Fibroblast of lung (primary cell): ENCODE results near the gene AKAP7. TPM values are rescaled to one million over a fixed set of nuclear protein-coding genes. Genes with fewer than 3 reads are reported as not detected.
A peak's percentile ranks its signal among the peaks of the same experiment; 100 is the strongest.

Experiments
- DNase-seq, 2 donors: peaks; one replicate each; pipeline versions ENCODE4 v3.0.0 to v3.0.0-alpha.2; 2010; ENCODE audit warnings: low read depth in 2 of 2
- H2AFZ ChIP-seq: 2 replicates; pipeline ENCODE4 v1.5.1; 2012; ENCODE audit warnings: low read length, control low read depth, inconsistent platforms
- H3K27ac ChIP-seq: 2 replicates; pipeline ENCODE4 v1.5.1; 2011; ENCODE audit warnings: low read length, control low read depth; ENCODE audit not compliant: insufficient read depth
- H3K27me3 ChIP-seq: 2 replicates; pipeline ENCODE4 v1.5.1; 2011; ENCODE audit warnings: mild to moderate bottlenecking, low read length; ENCODE audit not compliant: control insufficient read depth, insufficient read depth
- H3K36me3 ChIP-seq: 2 replicates; pipeline ENCODE4 v1.5.1; 2011; ENCODE audit warnings: low read length; ENCODE audit not compliant: control insufficient read depth, insufficient read depth
- H3K4me1 ChIP-seq: 2 replicates; pipeline ENCODE4 v1.5.1; 2011; ENCODE audit warnings: low read length; ENCODE audit not compliant: control insufficient read depth, insufficient read depth; ENCODE audit errors: extremely low read depth
- H3K4me2 ChIP-seq: 2 replicates; pipeline ENCODE4 v1.5.1; 2011; ENCODE audit warnings: low read length, control low read depth; ENCODE audit not compliant: insufficient read depth; ENCODE audit errors: extremely low read depth
- H3K4me3 ChIP-seq, 4 experiments: fragments of 200-600 bp in 1 of 4; sonication (generic) in 1 of 4; replicated peaks in 1 of 4; 2 replicates each; pipeline ENCODE4 v1.5.1; 2011 to 2016; ENCODE audit warnings: low read length in 4 of 4, low read depth in 3 of 4, mild to moderate bottlenecking in 3 of 4, control low read depth in 2 of 4, inconsistent platforms in 1 of 4, mixed read lengths in 1 of 4; ENCODE audit not compliant: insufficient read depth in 1 of 4; ENCODE audit errors: control extremely low read depth in 1 of 4
- H3K79me2 ChIP-seq: 2 replicates; pipeline ENCODE4 v1.5.1; 2012; ENCODE audit warnings: mild to moderate bottlenecking, low read length, inconsistent platforms; ENCODE audit not compliant: control insufficient read depth, insufficient read depth
- H3K9ac ChIP-seq: 2 replicates; pipeline ENCODE4 v1.5.1; 2011; ENCODE audit warnings: mild to moderate bottlenecking, low read length, control low read depth; ENCODE audit not compliant: insufficient read depth
- H3K9me3 ChIP-seq: 2 replicates; pipeline ENCODE4 v1.5.1; 2012; ENCODE audit warnings: low read depth, low read length; ENCODE audit not compliant: control insufficient read depth, insufficient read depth
- H4K20me1 ChIP-seq: 2 replicates; pipeline ENCODE4 v1.5.1; 2011; ENCODE audit warnings: low read length; ENCODE audit not compliant: control insufficient read depth, insufficient read depth; ENCODE audit errors: extremely low read depth
- EZH2 ChIP-seq: IDR thresholded peaks from 2 replicates; pipeline ENCODE4 v1.5.1; 2012; ENCODE audit warnings: low read length, control low read depth, mild to moderate bottlenecking; ENCODE audit errors: missing control alignments
- polyA plus RNA-seq, 2 donors: library from polyadenylated mRNA; depleted of rRNA in 1 of 2; stranded (reverse) in 1 of 2; unstranded in 1 of 2; fragments of >200 nt; gene quantifications; 2 replicates each; pipeline ENCODE4 v1.2.1, GENCODE V29; 2011 to 2012; ENCODE audit warnings: missing spikeins in 1 of 2
- total RNA-seq: library from RNA; depleted of rRNA; stranded (reverse); fragments of >200 nt; gene quantifications from 2 replicates; pipeline ENCODE4 v1.2.1, GENCODE V29; 2014
- TF ChIP-seq, protein P1 (sequence below), 2 donors: IDR thresholded peaks in 1 of 2; conservative IDR thresholded peaks in 1 of 2; 1 replicate in 1 of 2; 2 replicates in 1 of 2; pipeline ENCODE4 v1.5.1; 2011 to 2012; ENCODE audit warnings: low read length in 2 of 2, control low read depth in 1 of 2, inconsistent platforms in 1 of 2, low read depth in 1 of 2, mild to moderate bottlenecking in 1 of 2

AKAP7 gene
- total and polyA plus RNA-seq, 2 donors (not counting 1 experiment from before 2014, with no cell fraction given), result 3.1 to 5.8 TPM

DNA sequence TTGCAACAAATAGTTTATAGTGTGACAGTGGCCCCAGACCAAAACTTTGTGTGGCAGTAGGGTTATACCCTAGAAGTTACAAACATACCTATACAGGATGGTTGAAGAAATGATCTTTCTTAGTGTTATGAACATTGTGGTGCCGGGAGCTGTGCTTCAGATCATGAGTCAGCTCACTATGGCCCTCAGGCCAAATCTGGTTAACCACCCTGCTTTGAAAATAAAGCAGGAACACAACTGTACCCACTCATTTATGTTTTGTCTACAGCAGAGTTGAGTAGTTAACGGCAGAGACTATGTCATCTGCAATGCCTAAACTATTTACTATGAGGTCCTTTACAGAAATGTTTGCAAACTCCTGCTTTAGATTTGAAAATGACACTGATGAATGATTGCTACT is 24.3 kb downstream of the AKAP7 start:
- H3K9me3 ChIP-seq, result no peaks in the 10 kb centered on the region
- no peak for TF ChIP-seq EZH2
- TF ChIP-seq, protein P1, sequence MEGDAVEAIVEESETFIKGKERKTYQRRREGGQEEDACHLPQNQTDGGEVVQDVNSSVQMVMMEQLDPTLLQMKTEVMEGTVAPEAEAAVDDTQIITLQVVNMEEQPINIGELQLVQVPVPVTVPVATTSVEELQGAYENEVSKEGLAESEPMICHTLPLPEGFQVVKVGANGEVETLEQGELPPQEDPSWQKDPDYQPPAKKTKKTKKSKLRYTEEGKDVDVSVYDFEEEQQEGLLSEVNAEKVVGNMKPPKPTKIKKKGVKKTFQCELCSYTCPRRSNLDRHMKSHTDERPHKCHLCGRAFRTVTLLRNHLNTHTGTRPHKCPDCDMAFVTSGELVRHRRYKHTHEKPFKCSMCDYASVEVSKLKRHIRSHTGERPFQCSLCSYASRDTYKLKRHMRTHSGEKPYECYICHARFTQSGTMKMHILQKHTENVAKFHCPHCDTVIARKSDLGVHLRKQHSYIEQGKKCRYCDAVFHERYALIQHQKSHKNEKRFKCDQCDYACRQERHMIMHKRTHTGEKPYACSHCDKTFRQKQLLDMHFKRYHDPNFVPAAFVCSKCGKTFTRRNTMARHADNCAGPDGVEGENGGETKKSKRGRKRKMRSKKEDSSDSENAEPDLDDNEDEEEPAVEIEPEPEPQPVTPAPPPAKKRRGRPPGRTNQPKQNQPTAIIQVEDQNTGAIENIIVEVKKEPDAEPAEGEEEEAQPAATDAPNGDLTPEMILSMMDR (conservative IDR thresholded peaks at IDR 0.05 in 1 of 2, IDR thresholded peaks at IDR 0.05 in 1 of 2; ENCODE audit: low read depth in 1 of 2, low read length in 2 of 2), result no peak
- H3K36me3 ChIP-seq, result no peaks in the 10 kb centered on the region
- H3K9ac ChIP-seq, result no peak overlapping the region
- H3K27me3 ChIP-seq, result no peaks in the 10 kb centered on the region
- H3K27ac ChIP-seq, result no peak overlapping the region
- no peaks in the 10 kb centered on the region for H3K4me1 ChIP-seq
- DNase-seq, result peak; percentile 56 to 87
- H2AFZ ChIP-seq, result no peak overlapping the region
- H3K79me2 ChIP-seq, result no peaks in the 10 kb centered on the region
- no peak overlapping the region for H3K4me2 ChIP-seq
- no peaks in the 10 kb centered on the region for H4K20me1 ChIP-seq
- no peak overlapping the region for H3K4me3 ChIP-seq

DNA sequence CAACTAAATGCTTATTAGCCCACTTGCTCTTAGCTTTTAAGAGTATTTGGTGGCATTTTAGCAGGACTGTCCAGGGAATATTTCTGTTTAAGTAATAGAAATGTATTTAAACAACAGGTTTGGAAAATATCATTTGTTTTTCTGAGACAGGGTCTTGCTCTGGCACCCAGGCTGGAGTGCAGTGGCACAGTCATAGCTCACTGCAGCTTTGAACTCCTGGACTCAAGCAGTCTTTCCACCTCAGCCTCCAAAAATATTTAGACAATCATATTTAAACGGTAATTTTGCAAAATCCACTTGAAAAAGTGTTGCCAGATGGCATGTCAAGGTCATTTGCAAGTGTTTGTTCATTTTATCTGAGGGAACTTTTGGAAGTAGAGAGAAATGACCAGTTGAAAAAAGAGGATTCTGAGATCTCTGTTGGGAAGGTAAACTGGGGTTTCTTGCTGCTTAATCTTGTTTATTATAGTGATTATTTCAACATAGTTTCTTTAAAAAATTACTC is 25.0 kb downstream of the AKAP7 start:
- Histone ChIP-seq H3K79me2 (no peaks in the 10 kb centered on the region), H3K9me3 (no peaks in the 10 kb centered on the region), H3K36me3 (no peaks in the 10 kb centered on the region), H3K27me3 (no peaks in the 10 kb centered on the region), H4K20me1 (no peaks in the 10 kb centered on the region), H2AFZ (no peak overlapping the region), H3K27ac (no peak overlapping the region), H3K4me3 (no peak overlapping the region), H3K4me1 (no peaks in the 10 kb centered on the region), H3K4me2 (no peak overlapping the region), H3K9ac (no peak overlapping the region)
- no peak for DNase-seq
- TF ChIP-seq EZH2, result no peak
- TF ChIP-seq, protein P1 (conservative IDR thresholded peaks at IDR 0.05 in 1 of 2, IDR thresholded peaks at IDR 0.05 in 1 of 2; ENCODE audit: low read depth in 1 of 2, low read length in 2 of 2), result no peak

GRCh38 chr6:131161987-131162386 is 26.7 kb downstream of the AKAP7 start:
- H3K27me3 ChIP-seq, result no peaks in the 10 kb centered on the region
- no peak for DNase-seq

More at GRCh38 chr6:131161987-131162386, 26.7 kb downstream of the AKAP7 start:
- Histone ChIP-seq H2AFZ (no peak overlapping the region), H3K9me3 (no peaks in the 10 kb centered on the region), H3K79me2 (no peaks in the 10 kb centered on the region), H3K4me2 (no peak overlapping the region), H3K4me3 (no peak overlapping the region), H3K27ac (no peak overlapping the region), H3K4me1 (no peaks in the 10 kb centered on the region), H3K9ac (no peak overlapping the region), H4K20me1 (no peaks in the 10 kb centered on the region), H3K36me3 (no peaks in the 10 kb centered on the region)
- TF ChIP-seq EZH2, result no peak
- TF ChIP-seq, protein P1 (conservative IDR thresholded peaks at IDR 0.05 in 1 of 2, IDR thresholded peaks at IDR 0.05 in 1 of 2; ENCODE audit: low read depth in 1 of 2, low read length in 2 of 2), result no peak
